ENCODE measurements around the gene GSK3B.

The GSK3B gene

GRCh38 chr3:120101624-120102023 is 7.4 kb upstream of the GSK3B start:
- Histone ChIP-seq H3K36me3 (no peaks in the 10 kb centered on the region; the same call in 1 of the 2 replicates), H3K4me1 (peaks cover 4% of the 10 kb centered on the region), H3K4me3 (ENCODE audit: low read depth, low read length) (no peak overlapping the region), H3K27me3 (no peaks in the 10 kb centered on the region), H3K9me3 (no peaks in the 10 kb centered on the region)
- DNase-seq = no peak
- no peak for TF ChIP-seq CTCF (IDR thresholded peaks at IDR 0.05; ENCODE audit: low read depth, low read length)

DNA sequence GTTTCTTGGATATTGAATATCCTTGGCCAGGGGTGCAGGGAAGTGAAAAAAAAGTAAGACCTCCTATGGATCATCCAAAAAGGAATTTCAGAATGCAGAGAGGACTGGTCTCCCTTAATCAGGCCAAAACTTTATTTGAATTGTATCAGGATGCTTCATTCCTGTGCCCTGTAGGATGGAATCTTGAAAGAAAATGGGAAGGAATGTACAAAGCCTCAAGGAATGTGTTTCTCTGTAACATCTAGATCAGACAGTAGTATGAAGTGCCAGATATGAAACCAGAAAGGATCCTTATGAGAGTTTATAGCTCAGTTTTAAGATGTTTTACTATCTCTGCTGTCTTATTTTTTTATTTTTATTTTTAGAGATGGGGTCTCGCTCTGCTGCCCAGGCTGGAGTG is 6.5 kb upstream of the GSK3B start:
- Histone ChIP-seq H3K36me3 (no peaks in the 10 kb centered on the region; the same call in 1 of the 2 replicates), H3K9me3 (no peaks in the 10 kb centered on the region), H3K4me1 (peaks cover 4% of the 10 kb centered on the region), H3K27me3 (no peaks in the 10 kb centered on the region), H3K4me3 (ENCODE audit: low read depth, low read length) (no peak overlapping the region)
- no peak for TF ChIP-seq CTCF (IDR thresholded peaks at IDR 0.05; ENCODE audit: low read depth, low read length)
- no peak for DNase-seq

- no peaks in the 10 kb centered on the region for H3K9me3 ChIP-seq
- no peaks in the 10 kb centered on the region; the same call in 1 of the 2 replicates for H3K36me3 ChIP-seq
- H3K4me3 ChIP-seq (ENCODE audit: low read depth, low read length) = no peak overlapping the region
- no peaks in the 10 kb centered on the region for H3K27me3 ChIP-seq
- TF ChIP-seq CTCF (IDR thresholded peaks at IDR 0.05; ENCODE audit: low read depth, low read length) = no peak
- DNase-seq = no peak
- H3K4me1 ChIP-seq = no peaks in the 10 kb centered on the region; the same call in 1 of the 2 replicates
These were observed 4.5 kb upstream of the GSK3B start for GRCh38 chr3:120098710-120099109.

DNA sequence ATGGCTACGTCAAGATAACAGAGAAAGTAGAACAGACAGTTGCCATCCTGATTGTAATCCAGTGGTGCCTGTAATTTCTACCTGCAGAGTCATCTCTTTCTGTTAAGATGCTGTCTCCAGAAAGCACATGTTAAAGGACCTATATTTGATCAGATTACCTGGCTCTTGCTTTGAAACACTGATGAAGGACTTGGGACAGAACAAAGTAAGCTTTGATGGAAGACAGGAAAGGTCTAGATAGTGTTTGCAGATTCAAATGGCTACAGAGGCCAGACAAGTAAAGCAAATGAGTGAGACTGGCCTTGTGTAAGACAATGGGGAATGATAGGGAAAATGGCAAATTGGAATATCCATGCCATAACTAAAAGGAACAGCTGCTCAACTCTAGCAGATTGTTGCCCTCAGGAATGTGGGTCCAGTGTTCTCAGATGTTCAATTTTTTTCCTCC is 1.8 kb upstream of the GSK3B start:
- DNase-seq = no peak
- Histone ChIP-seq H3K27me3 (no peaks in the 10 kb centered on the region), H3K4me1 (no peaks in the 10 kb centered on the region), H3K4me3 (ENCODE audit: low read depth, low read length) (peak overlapping the region; percentile 89), H3K9me3 (no peaks in the 10 kb centered on the region), H3K36me3 (no peaks in the 10 kb centered on the region; the same call in 1 of the 2 replicates)
- no peak for TF ChIP-seq CTCF (IDR thresholded peaks at IDR 0.05; ENCODE audit: low read depth, low read length)

GRCh38 chr3:120095226-120095978 is 1.2 kb upstream of the GSK3B start:
- Histone ChIP-seq H3K9me3 (no peaks in the 10 kb centered on the region), H3K27me3 (no peaks in the 10 kb centered on the region), H3K36me3 (no peaks in the 10 kb centered on the region), H3K4me1 (no peaks in the 10 kb centered on the region), H3K4me3 (ENCODE audit: low read depth, low read length) (peak overlapping the region; percentile 89)
- DNase-seq = peak; percentile 94
- no peak for TF ChIP-seq CTCF (IDR thresholded peaks at IDR 0.05; ENCODE audit: low read depth, low read length)

DNA sequence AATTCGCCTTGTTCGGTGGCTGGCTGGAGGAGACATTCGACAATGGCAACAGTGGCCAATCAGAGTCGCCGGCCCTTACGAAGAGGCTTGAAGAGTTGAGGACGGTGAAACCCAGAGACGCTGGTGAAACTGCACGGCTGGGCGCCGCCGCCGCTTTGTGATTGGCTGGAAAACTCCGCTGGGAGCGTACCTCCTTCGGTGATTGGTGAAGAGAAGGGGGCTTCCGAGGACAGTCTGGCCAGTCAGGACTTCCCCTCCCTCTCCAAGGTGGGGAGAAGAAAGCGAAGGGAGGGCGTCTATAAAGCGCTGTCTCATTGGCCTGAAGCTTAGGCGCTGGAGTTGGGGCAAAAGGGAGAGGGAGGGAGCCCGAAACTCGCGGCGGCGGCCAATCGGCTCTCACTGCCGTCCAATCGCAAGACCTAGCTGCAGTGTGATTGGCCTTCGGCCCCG is 554 bp upstream of the GSK3B start:
- no peak for TF ChIP-seq CTCF (IDR thresholded peaks at IDR 0.05; ENCODE audit: low read depth, low read length)
- Histone ChIP-seq H3K4me1 (no peaks in the 10 kb centered on the region), H3K9me3 (no peaks in the 10 kb centered on the region), H3K4me3 (ENCODE audit: low read depth, low read length) (peak overlapping the region; percentile 89), H3K27me3 (no peaks in the 10 kb centered on the region), H3K36me3 (no peaks in the 10 kb centered on the region)
- DNase-seq = peak; percentile 98

Data from BE2C (cell line).